Endothelial cell of umbilical vein (primary cell): ENCODE data around the gene ACIN1. TPM values are rescaled to one million over a fixed set of nuclear protein-coding genes. Genes with fewer than 3 reads are reported as not detected.

ENCODE experiments used
- BruUV-seq: library from RNA; stranded (reverse); fragments of 400-500 nt; replicated peaks from 2 replicates; lab custom pipeline; 2021; lab: Mats Ljungman, UMichigan
- CTCF ChIA-PET: fragments of 300-600, 350-600 bp; sonication (Branson Sonifier 250); formaldehyde crosslinking; loops from one replicate; lab custom pipeline; 2021; ENCODE audit warnings: antibody characterized with exemption, inconsistent platforms; lab: Charles Lee
- POLR2A ChIA-PET: fragments of 300-600, 350-600 bp; sonication (Branson Sonifier 250); formaldehyde crosslinking; loops from one replicate; lab custom pipeline; 2021; ENCODE audit warnings: antibody characterized with exemption, inconsistent platforms; lab: Charles Lee
- DNase-seq: peaks from one replicate; pipeline ENCODE4 v3.0.0-alpha.2; 2011; ENCODE audit warnings: low read depth, low spot score
- FAIRE-seq: peaks from 2 replicates; lab custom pipeline; 2011; peaks lifted over from hg19 to GRCh38; lab: Jason Lieb, UNC
- H2AFZ ChIP-seq: 2 replicates; pipeline ENCODE4 v1.6.0; 2012; ENCODE audit warnings: low read depth, low read length, control low read depth, inconsistent platforms
- H3K27ac ChIP-seq: 2 replicates; pipeline ENCODE4 v1.5.1; 2011; ENCODE audit warnings: low read depth, mild to moderate bottlenecking, control low read depth, low read length, moderate library complexity; ENCODE audit not compliant: insufficient read depth
- H3K27me3 ChIP-seq, 2 experiments: 2 replicates each; pipeline versions ENCODE4 v1.6.0 to v1.6.1; 2011; ENCODE audit warnings: low read length in 2 of 2, mixed read lengths in 1 of 2; ENCODE audit not compliant: control insufficient read depth in 2 of 2, insufficient read depth in 2 of 2
- H3K36me3 ChIP-seq, 2 experiments: 2 replicates in 1 of 2; 3 replicates in 1 of 2; pipeline ENCODE4 v1.5.1; 2011; ENCODE audit warnings: low read length in 2 of 2, mild to moderate bottlenecking in 1 of 2, moderate library complexity in 1 of 2; ENCODE audit not compliant: control insufficient read depth in 2 of 2, insufficient read depth in 2 of 2; ENCODE audit errors: extremely low read depth in 1 of 2
- H3K4me1 ChIP-seq: 3 replicates; pipeline ENCODE4 v1.5.1; 2011; ENCODE audit warnings: mild to moderate bottlenecking, low read length; ENCODE audit not compliant: control insufficient read depth, insufficient read depth; ENCODE audit errors: extremely low read depth
- H3K4me2 ChIP-seq: 2 replicates; pipeline ENCODE4 v1.6.1; 2011; ENCODE audit warnings: low read length, control low read depth, mixed read lengths; ENCODE audit not compliant: insufficient read depth
- H3K4me3 ChIP-seq, 3 experiments: fragments of 200-600 bp in 1 of 3; sonication (generic), shearing (Covaris generic) in 1 of 3; replicated peaks in 1 of 3; 2 replicates each; pipeline ENCODE4 v1.5.1; 2011 to 2016; ENCODE audit warnings: control low read depth in 3 of 3, low read length in 3 of 3, mild to moderate bottlenecking in 2 of 3, inconsistent platforms in 1 of 3, low read depth in 1 of 3, moderate library complexity in 1 of 3; ENCODE audit not compliant: insufficient read depth in 1 of 3
- H3K79me2 ChIP-seq: 2 replicates; pipeline ENCODE4 v1.6.0; 2012; ENCODE audit warnings: low read length, inconsistent platforms; ENCODE audit not compliant: control insufficient read depth, insufficient read depth
- H3K9ac ChIP-seq: replicated peaks from 2 replicates; pipeline ENCODE3; 2011; ENCODE audit warnings: low read length, control low read depth; ENCODE audit not compliant: insufficient read depth; ENCODE audit errors: extremely low read depth
- H3K9me1 ChIP-seq: replicated peaks from 3 replicates; pipeline ENCODE4 v1.6.0; 2011; ENCODE audit warnings: mild to moderate bottlenecking, low read length; ENCODE audit not compliant: control insufficient read depth, insufficient read depth; ENCODE audit errors: extremely low read depth
- H3K9me3 ChIP-seq: replicated peaks from 2 replicates; pipeline ENCODE4 v1.5.1; 2012; ENCODE audit warnings: low read length, inconsistent platforms; ENCODE audit not compliant: control insufficient read depth, insufficient read depth
- H4K20me1 ChIP-seq: replicated peaks from 2 replicates; pipeline ENCODE3; 2011; ENCODE audit warnings: mild to moderate bottlenecking, low read length; ENCODE audit not compliant: control insufficient read depth, insufficient read depth; ENCODE audit errors: extremely low read depth
- CTCF ChIP-seq, 2 donors: IDR thresholded peaks; 1 replicate in 1 of 2; 2 replicates in 1 of 2; pipeline ENCODE4 v1.5.1; 2011; ENCODE audit warnings: low read length in 2 of 2, mild to moderate bottlenecking in 2 of 2, moderate library complexity in 2 of 2, control low read depth in 1 of 2, inconsistent platforms in 1 of 2, low read depth in 1 of 2; ENCODE audit not compliant: insufficient read depth in 1 of 2; ENCODE audit errors: extremely low read depth in 1 of 2
- EZH2 ChIP-seq: IDR thresholded peaks from 2 replicates; pipeline ENCODE4 v1.6.1; 2012; ENCODE audit warnings: borderline replicate concordance, low read depth, mild to moderate bottlenecking, moderate library complexity, low read length, inconsistent platforms; ENCODE audit not compliant: severe bottlenecking
- FOS ChIP-seq: IDR thresholded peaks from 2 replicates; pipeline ENCODE4 v1.6.1; 2011; ENCODE audit warnings: mild to moderate bottlenecking, low read length, moderate library complexity, borderline replicate concordance; ENCODE audit not compliant: insufficient read depth
- JUN ChIP-seq: IDR thresholded peaks from 2 replicates; pipeline ENCODE4 v1.6.1; 2011; ENCODE audit warnings: borderline replicate concordance, low read depth; ENCODE audit not compliant: insufficient read length, insufficient read depth
- MAX ChIP-seq: IDR thresholded peaks from 2 replicates; pipeline ENCODE4 v1.6.1; 2011; ENCODE audit not compliant: insufficient read depth, insufficient read length
- MYC ChIP-seq: IDR thresholded peaks from one replicate; pipeline ENCODE4 v1.6.1; 2011; ENCODE audit warnings: mild to moderate bottlenecking, low read depth, low read length
- POLR2A ChIP-seq: IDR thresholded peaks from 2 replicates; pipeline ENCODE4 v1.6.1; 2012; ENCODE audit warnings: low read depth, mild to moderate bottlenecking, control low read depth, low read length
- POLR2AphosphoS5 ChIP-seq: IDR thresholded peaks from 2 replicates; pipeline ENCODE4 v1.6.1; 2012; ENCODE audit warnings: low read depth, mild to moderate bottlenecking, control low read depth, low read length, moderate library complexity; ENCODE audit not compliant: insufficient read depth
- dilution Hi-C: fragments of 300-500 bp; cut with MboI; formaldehyde crosslinking; loops from one replicate; pipeline ENCODE4 v1.15.0; 2019; ENCODE audit warnings: low sequenced_read_pairs; ENCODE audit not compliant: extremely low pct_ligation_motif_present
- intact Hi-C: fragments of 100-400 bp; cut with micrococcal nuclease; formaldehyde crosslinking; loops from one replicate; pipeline ENCODE4 v1.10.0; 2022
- polyA plus RNA-seq, 4 experiments: library from polyadenylated mRNA; depleted of rRNA in 3 of 4; stranded (reverse) in 3 of 4; unstranded in 1 of 4; fragments of >200 nt; gene quantifications; 2 replicates each; pipeline versions ENCODE4 v1.2.1 to v1.2.3, GENCODE V29; 2011 to 2012; ENCODE audit warnings: missing spikeins in 1 of 4
- total RNA-seq: library from RNA; stranded (reverse); gene quantifications from 2 replicates; pipeline ENCODE4 v1.2.3, GENCODE V29; 2021

The ACIN1 gene
- total and polyA plus RNA-seq, 2 donors (not counting 3 experiments of a cell fraction or from before 2014, with no cell fraction given), result 146 to 240 TPM

GRCh38 chr14:23114669-23115038 lies 19.7 kb upstream of the ACIN1 start:
- dilution Hi-C loops, result no loop called here
- no peaks in the 10 kb centered on the region for H3K9me3 ChIP-seq
- peaks cover 13% of the 10 kb centered on the region for H3K4me1 ChIP-seq
- H3K36me3 ChIP-seq, result no peaks in the 10 kb centered on the region
- no peak overlapping the region for H2AFZ ChIP-seq
- no peaks in the 10 kb centered on the region for H4K20me1 ChIP-seq
- BruUV-seq, result no TSS peak
- peak overlapping the region; percentile 75 for H3K27ac ChIP-seq
- POLR2A ChIA-PET, result no interaction called here
- no peaks in the 10 kb centered on the region for H3K79me2 ChIP-seq
- no peak for DNase-seq
- H3K4me3 ChIP-seq, result no peak overlapping the region
- intact Hi-C loops, result no loop called here
- H3K9ac ChIP-seq, result no peak overlapping the region
- peak overlapping the region; percentile 39 for H3K4me2 ChIP-seq
- FAIRE-seq, result peak; percentile 18
- CTCF ChIA-PET, result interaction anchor here (0.5 to 1.3 kb wide), 5 partner anchors 46 to 185 kb away, joined by 3 to 6 read pairs (median 4); no protein-coding TSS in a partner anchor
- H3K9me1 ChIP-seq, result no peaks in the 10 kb centered on the region
- peaks cover 9 to 10% of the 10 kb centered on the region in 2 experiments for H3K27me3 ChIP-seq
- no peak for TF ChIP-seq MYC
- no peak for TF ChIP-seq POLR2A
- TF ChIP-seq JUN, result no peak
- no peak for TF ChIP-seq EZH2
- no peak for TF ChIP-seq CTCF (IDR thresholded peaks at IDR 0.05; ENCODE audit: extremely low read depth in 1 of 2, insufficient read depth in 1 of 2, low read depth in 1 of 2, low read length in 2 of 2)
- TF ChIP-seq POLR2AphosphoS5, result no peak
- TF ChIP-seq MAX, result no peak
- no peak for TF ChIP-seq FOS
